Keratinocyte (primary cell): ENCODE measurements around the gene RASA1.

Source experiments
- CTCF ChIP-seq, 3 experiments: IDR thresholded peaks in 1 of 3; conservative IDR thresholded peaks in 1 of 3; optimal IDR thresholded peaks in 1 of 3; 2 replicates in 2 of 3; 3 replicates in 1 of 3; pipeline versions ENCODE3 to v1.5.1; 2011; ENCODE audit warnings: low read length in 3 of 3, mild to moderate bottlenecking in 3 of 3, moderate library complexity in 2 of 3, control low read depth in 1 of 3, inconsistent platforms in 1 of 3; ENCODE audit not compliant: insufficient read depth in 2 of 3; ENCODE audit errors: extremely low read depth in 1 of 3
- EZH2 ChIP-seq: IDR thresholded peaks from one replicate; pipeline ENCODE4 v1.6.1; 2012; ENCODE audit warnings: inconsistent platforms, mild to moderate bottlenecking, low read length, moderate library complexity

- no peak for TF ChIP-seq CTCF (optimal IDR thresholded peaks at IDR 0.05 in 1 of 3, IDR thresholded peaks at IDR 0.05 in 1 of 3, conservative IDR thresholded peaks at IDR 0.05 in 1 of 3; ENCODE audit: extremely low read depth in 1 of 3, insufficient read depth in 2 of 3, low read length in 3 of 3)
- TF ChIP-seq EZH2: no peak
These were observed 118.1 kb downstream of the RASA1 start for GRCh38 chr5:87385802-87386201.
